HepG2 (cell line): Measurements from ENCODE around the gene IVD. TPM values are rescaled to one million over a fixed set of nuclear protein-coding genes. Genes with fewer than 3 reads are reported as not detected.

Experiments
- ATAC-seq: fragments of 200-7000 bp; cut with Tn5 transposase; 3 replicates; pipeline ENCODE4 v1.9.1; 2020; ENCODE audit warnings: mild to moderate bottlenecking, moderate library complexity
- BruUV-seq: library from RNA; stranded (reverse); fragments of 400-500 nt; replicated peaks from 2 replicates; lab custom pipeline; 2021; lab: Mats Ljungman, UMichigan
- CTCF ChIA-PET: fragments of 300-600 bp; formaldehyde crosslinking; extraction: SDS; loops from one replicate; lab custom pipeline; 2021; ENCODE audit warnings: low total read pairs, inconsistent platforms, low intra/inter-chr PET ratio; lab: Yijun Ruan, JAX
- POLR2A ChIA-PET: fragments of 350-600 bp; sonication (Branson Sonifier 250); formaldehyde crosslinking; loops from one replicate; lab custom pipeline; 2020; ENCODE audit warnings: antibody characterized with exemption, inconsistent platforms; lab: Yijun Ruan, JAX
- DNase-seq: peaks from one replicate; pipeline ENCODE4 v3.0.0-alpha.2; 2015; ENCODE audit warnings: low spot score
- FAIRE-seq: peaks from 3 replicates; lab custom pipeline; 2011; peaks lifted over from hg19 to GRCh38; lab: Jason Lieb, UNC
- H2AFZ ChIP-seq: one replicate; pipeline ENCODE4 v1.6.1; 2011; ENCODE audit warnings: low read length, inconsistent platforms
- H3K27ac ChIP-seq: fragments of 300-600 bp; 3 replicates; pipeline ENCODE4 v1.8.0; 2011; ENCODE audit warnings: mixed run types, mild to moderate bottlenecking, mixed read lengths, low read length, inconsistent platforms; ENCODE audit not compliant: insufficient read depth; ENCODE audit errors: extremely low read length
- H3K27me3 ChIP-seq, 2 experiments: fragments of 200-600 bp in 1 of 2; 2 replicates in 1 of 2; 3 replicates in 1 of 2; pipeline versions ENCODE4 v1.6.0 to v1.8.0; 2011; ENCODE audit warnings: low read length in 2 of 2, mild to moderate bottlenecking in 2 of 2, moderate library complexity in 2 of 2, inconsistent platforms in 1 of 2; ENCODE audit not compliant: insufficient read depth in 2 of 2, control insufficient read depth in 1 of 2
- H3K36me3 ChIP-seq, 2 experiments: fragments of 200-600 bp in 1 of 2; replicated peaks in 1 of 2; 2 replicates in 1 of 2; 3 replicates in 1 of 2; pipeline versions ENCODE4 v1.5.1 to v1.8.0; 2011; ENCODE audit warnings: low read length in 2 of 2, inconsistent platforms in 1 of 2; ENCODE audit not compliant: insufficient read depth in 2 of 2, control insufficient read depth in 1 of 2
- H3K4me1 ChIP-seq: 2 replicates; pipeline ENCODE4 v1.5.1; 2012; ENCODE audit warnings: low read length, inconsistent platforms; ENCODE audit not compliant: insufficient read depth
- H3K4me2 ChIP-seq: 2 replicates; pipeline ENCODE4 v1.6.0; 2011; ENCODE audit warnings: low read depth, low read length, inconsistent platforms
- H3K4me3 ChIP-seq, 3 experiments: fragments of 200-600 bp in 1 of 3; sonication (generic), shearing (Covaris generic) in 1 of 3; replicated peaks in 1 of 3; 2 replicates each; pipeline ENCODE4 v1.5.1; 2011 to 2016; ENCODE audit warnings: low read length in 3 of 3, inconsistent platforms in 2 of 3, low read depth in 2 of 3, mild to moderate bottlenecking in 2 of 3, control low read depth in 1 of 3, mixed read lengths in 1 of 3; ENCODE audit not compliant: insufficient read depth in 1 of 3
- H3K79me2 ChIP-seq: one replicate; pipeline ENCODE4 v1.6.1; 2011; ENCODE audit warnings: low read length, inconsistent platforms; ENCODE audit not compliant: insufficient read depth
- H3K9ac ChIP-seq: 2 replicates; pipeline ENCODE4 v1.6.0; 2011; ENCODE audit warnings: mild to moderate bottlenecking, low read depth, low read length, inconsistent platforms; ENCODE audit not compliant: insufficient read depth
- H3K9me3 ChIP-seq: 2 replicates; pipeline ENCODE4 v1.5.1; 2012; ENCODE audit warnings: mild to moderate bottlenecking, low read length
- H4K20me1 ChIP-seq: 2 replicates; pipeline ENCODE4 v1.6.0; 2011; ENCODE audit warnings: inconsistent platforms, mild to moderate bottlenecking, low read length, moderate library complexity; ENCODE audit not compliant: insufficient read depth
- SAFB2 ChIP-seq: sonication (generic); formaldehyde crosslinking; IDR thresholded peaks from 2 replicates; pipeline ENCODE4 v1.5.1; 2020; ENCODE audit warnings: missing genetic modification reagents, low read depth, mild to moderate bottlenecking, borderline replicate concordance
- SP2 ChIP-seq: sonication (generic); formaldehyde crosslinking; IDR thresholded peaks from 2 replicates; pipeline ENCODE4 v1.5.1; 2020; ENCODE audit warnings: mild to moderate bottlenecking, missing genetic modification reagents
- ZFP82 ChIP-seq: sonication (generic); formaldehyde crosslinking; IDR thresholded peaks from 2 replicates; pipeline ENCODE4 v1.5.1; 2020; ENCODE audit warnings: mild to moderate bottlenecking, missing genetic modification reagents, borderline replicate concordance
- ZNF235 ChIP-seq: sonication (generic); formaldehyde crosslinking; IDR thresholded peaks from 2 replicates; pipeline ENCODE4 v1.8.1; 2023; ENCODE audit warnings: mild to moderate bottlenecking, missing genetic modification reagents, borderline replicate concordance
- ZNF460 ChIP-seq: sonication (generic); formaldehyde crosslinking; IDR thresholded peaks from 2 replicates; pipeline ENCODE4 v1.5.1; 2020; ENCODE audit warnings: missing genetic modification reagents, mild to moderate bottlenecking, borderline replicate concordance
- ZNF503 ChIP-seq: sonication (generic); formaldehyde crosslinking; IDR thresholded peaks from 2 replicates; pipeline ENCODE4 v1.4.0; 2020; ENCODE audit warnings: missing genetic modification reagents
- ZNF546 ChIP-seq: sonication (generic); formaldehyde crosslinking; conservative IDR thresholded peaks from 2 replicates; pipeline ENCODE4 v1.8.1; 2023; ENCODE audit warnings: mild to moderate bottlenecking, missing genetic modification reagents
- ZNF589 ChIP-seq: sonication (generic); formaldehyde crosslinking; conservative IDR thresholded peaks from 2 replicates; pipeline ENCODE4 v1.8.0; 2022; ENCODE audit warnings: mild to moderate bottlenecking, moderate library complexity, missing genetic modification reagents
- ZNF615 ChIP-seq: sonication (generic); formaldehyde crosslinking; IDR thresholded peaks from 2 replicates; pipeline ENCODE4 v1.5.0; 2020; ENCODE audit warnings: mild to moderate bottlenecking, missing genetic modification reagents, borderline replicate concordance
- ZNF704 ChIP-seq: sonication (generic); formaldehyde crosslinking; IDR thresholded peaks from 2 replicates; pipeline ENCODE4 v1.8.1; 2023; ENCODE audit warnings: mild to moderate bottlenecking, inconsistent platforms, moderate library complexity, missing genetic modification reagents, borderline replicate concordance
- whole genome bisulfite sequencing: methylation state at CpG from one replicate; pipeline ENCODE4 v1.1.6; 2017; ENCODE audit warnings: low lambda C conversion rate; 5-methylcytosine and 5-hydroxymethylcytosine counted together
- in situ Hi-C: cut with HindIII; loops from 2 replicates; pipeline ENCODE4 v1.10.0; 2017; ENCODE audit warnings: low pct_unique_long_range_greater_than_20kb; ENCODE audit not compliant: extremely low pct_ligation_motif_present
- intact Hi-C: fragments of 100-400 bp; cut with micrococcal nuclease; formaldehyde crosslinking; loops from one replicate; pipeline ENCODE4 v1.10.0; 2022; ENCODE audit not compliant: unreplicated experiment
- polyA plus RNA-seq, 8 experiments: library from polyadenylated mRNA; depleted of rRNA in 3 of 8; stranded (reverse) in 7 of 8; unstranded in 1 of 8; fragments of >200 nt; fragmentation: Illumina TruSeq in 4 of 8; extraction: Trizol in 4 of 8; gene quantifications; 2 replicates each; pipeline versions ENCODE4 v1.2.1 to v1.2.3, GENCODE V29; 2011 to 2016; ENCODE audit warnings: low read depth in 4 of 8, missing spikeins in 1 of 8, mixed read lengths in 1 of 8; ENCODE audit not compliant: insufficient read depth in 1 of 8
- total RNA-seq, 5 experiments: library from RNA; depleted of rRNA; stranded (reverse); fragments of >200 nt; fragmentation: Illumina TruSeq; extraction: Trizol; gene quantifications; 2 replicates each; pipeline ENCODE4 v1.2.3, GENCODE V29; 2016; ENCODE audit warnings: low read depth in 1 of 5

The IVD gene
- total and polyA plus RNA-seq, 2 of the 13 experiments (the other 11 are each of a cell fraction or from before 2014, with no cell fraction given): 48.0 to 53.9 TPM

GRCh38 chr15:40407330-40407990 is 1.9 kb downstream of the IVD start:
- Histone ChIP-seq H3K36me3 (peaks cover 8 to 31% of the 10 kb centered on the region in 2 experiments), H2AFZ (no peak overlapping the region), H4K20me1 (no peaks in the 10 kb centered on the region), H3K27me3 (no peaks in the 10 kb centered on the region)
- intact Hi-C loops: no loop called here
- WGBS: 93% methylated on average over 8 of the region's 8 CpGs
- CTCF ChIA-PET: no interaction called here
- no peak for FAIRE-seq
- no peak for ATAC-seq
- TF ChIP-seq ZNF589 (CRISPR knock-in tag): no peak
- TF ChIP-seq, all 625 proteins: peak for 0
- Histone ChIP-seq H3K4me3 (no peak overlapping the region), H3K9me3 (no peaks in the 10 kb centered on the region), H3K4me2 (peak overlapping the region; percentile 80), H3K4me1 (peaks cover 43% of the 10 kb centered on the region), H3K9ac (peak overlapping the region; percentile 40; the same call in 1 of the 2 replicates), H3K79me2 (peaks cover 14% of the 10 kb centered on the region), H3K27ac (no peak overlapping the region)
- in situ Hi-C loops: no loop called here
- POLR2A ChIA-PET: interaction anchor here (2.4 to 2.7 kb wide), 2 partner anchors 10 to 18 kb away, joined by 11 to 12 read pairs; no protein-coding TSS in a partner anchor
- no peak for DNase-seq
- no TSS peak for BruUV-seq

GRCh38 chr15:40409366-40409765 is 3.8 kb downstream of the IVD start:
- Histone ChIP-seq H3K36me3 (peaks cover 17 to 38% of the 10 kb centered on the region in 2 experiments), H3K79me2 (peaks cover 14% of the 10 kb centered on the region), H3K9me3 (no peaks in the 10 kb centered on the region), H4K20me1 (no peaks in the 10 kb centered on the region), H3K27ac (no peak overlapping the region), H3K9ac (no peak overlapping the region), H2AFZ (no peak overlapping the region)
- BruUV-seq: no TSS peak
- intact Hi-C loops (no loop called here), in situ Hi-C loops (no loop called here)
- FAIRE-seq: no peak
- ChIA-PET CTCF (no interaction called here), POLR2A (interaction anchor here (1.3 kb wide), 1 partner anchor 8 kb away, joined by 3 read pairs; no protein-coding TSS in a partner anchor)
- DNase-seq: no peak
- TF ChIP-seq ZNF704 (CRISPR knock-in tag) (no peak), ZNF503 (CRISPR knock-in tag) (no peak), ZFP82 (CRISPR knock-in tag) (no peak), ZNF460 (CRISPR knock-in tag) (no peak), SAFB2 (CRISPR knock-in tag) (no peak), SP2 (CRISPR knock-in tag) (no peak), ZNF615 (CRISPR knock-in tag) (no peak), ZNF235 (CRISPR knock-in tag) (no peak), ZNF546 (CRISPR knock-in tag) (no peak)
- TF ChIP-seq, all 625 proteins: peak for 0
- no peaks in the 10 kb centered on the region for H3K27me3 ChIP-seq
- H3K4me2 ChIP-seq: no peak overlapping the region
- H3K4me3 ChIP-seq: no peak overlapping the region
- H3K4me1 ChIP-seq: peaks cover 50% of the 10 kb centered on the region
- ATAC-seq: no peak
- 83% methylated on average over 3 of the region's 3 CpGs for WGBS
